IMR-90 (cell line): Measurements from ENCODE around the gene MAPK10.

Experiments used
- BHLHE40 ChIP-seq: fragments of 150-350 bp; IDR thresholded peaks from 2 replicates; pipeline ENCODE4 v1.6.1; 2016; ENCODE audit warnings: mild to moderate bottlenecking, low read depth, low read length
- CHD1 ChIP-seq: IDR thresholded peaks from 2 replicates; pipeline ENCODE4 v1.6.1; 2012; ENCODE audit warnings: low read depth, low read length, improper control_type of control experiment
- CTCF ChIP-seq: conservative IDR thresholded peaks from 2 replicates; pipeline ENCODE4 v1.5.1; 2012; ENCODE audit warnings: mild to moderate bottlenecking, low read depth, low read length, improper control_type of control experiment
- ELK1 ChIP-seq: fragments of 150-350 bp; IDR thresholded peaks from 2 replicates; pipeline ENCODE4 v1.6.1; 2016; ENCODE audit warnings: low read depth, mild to moderate bottlenecking, low read length, moderate library complexity, borderline replicate concordance
- MAZ ChIP-seq: IDR thresholded peaks from 2 replicates; pipeline ENCODE4 v1.6.1; 2012; ENCODE audit warnings: low read depth, mild to moderate bottlenecking, low read length, improper control_type of control experiment, moderate library complexity, borderline replicate concordance
- NFE2L2 ChIP-seq: fragments of 150-350 bp; IDR thresholded peaks from 2 replicates; pipeline ENCODE4 v1.6.1; 2016; ENCODE audit warnings: low read depth, mild to moderate bottlenecking, low read length
- POLR2A ChIP-seq: IDR thresholded peaks from 2 replicates; pipeline ENCODE4 v1.6.1; 2012; ENCODE audit warnings: mild to moderate bottlenecking, low read depth, low read length
- RAD21 ChIP-seq: IDR thresholded peaks from 2 replicates; pipeline ENCODE4 v1.6.1; 2012; ENCODE audit warnings: low read length, improper control_type of control experiment
- RFX5 ChIP-seq: IDR thresholded peaks from 2 replicates; pipeline ENCODE4 v1.8.0; 2012; ENCODE audit warnings: low read depth, mild to moderate bottlenecking, low read length, moderate library complexity

GRCh38 chr4:86294883-86295282 lies 65.0 kb downstream of the MAPK10 start:
- no peak for TF ChIP-seq CTCF
- TF ChIP-seq POLR2A = no peak
- TF ChIP-seq BHLHE40 = no peak
- TF ChIP-seq RFX5 = no peak
- TF ChIP-seq NFE2L2 = no peak
- TF ChIP-seq RAD21 = no peak
- TF ChIP-seq CHD1 = no peak
- TF ChIP-seq ELK1 = no peak
- no peak for TF ChIP-seq MAZ
